ENCODE measurements around the gene TNIP2. TPM values are rescaled to one million over a fixed set of nuclear protein-coding genes. Genes with fewer than 3 reads are reported as not detected.

TNIP2 gene
- total and polyA plus RNA-seq, 2 of the 13 experiments (the other 11 are each of a cell fraction or from before 2014, with no cell fraction given): 25.6 to 38.0 TPM

DNA sequence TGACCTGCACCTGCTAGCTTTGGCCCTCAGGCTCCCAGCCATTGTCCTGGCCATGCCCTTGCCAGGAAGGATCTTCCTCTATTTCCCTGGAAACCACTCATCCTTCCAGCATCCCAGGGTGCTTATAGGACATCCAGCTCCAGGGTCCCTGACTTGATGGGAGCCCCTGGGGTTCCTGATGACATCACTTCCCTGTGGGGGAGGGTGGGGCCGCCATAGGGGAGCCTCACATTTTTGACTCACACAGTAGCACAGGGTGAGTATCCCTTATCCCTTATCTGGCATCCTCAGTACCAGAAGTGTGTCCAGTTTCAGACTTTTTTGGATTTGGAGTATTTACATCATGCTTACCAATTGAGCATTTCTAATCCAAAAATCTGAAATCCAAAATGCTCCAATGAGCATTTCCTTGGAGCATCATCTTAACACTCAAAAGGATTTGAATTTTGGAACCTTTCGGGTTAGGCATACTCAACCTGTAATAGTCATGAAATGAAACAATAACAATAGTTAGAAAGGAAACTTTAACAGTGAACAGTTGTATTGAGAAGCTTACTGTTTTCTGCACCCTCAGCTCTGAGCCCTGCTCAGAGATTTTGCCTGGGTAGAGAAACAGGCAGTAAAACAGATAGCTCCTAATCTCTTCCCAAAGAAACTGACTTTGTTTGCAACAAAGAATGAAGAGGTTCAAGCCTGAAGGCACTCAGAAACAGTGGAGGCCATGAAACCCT lies 22.1 kb downstream of the TNIP2 start:
- ATAC-seq: no peak
- Histone ChIP-seq H3K9me3 (ENCODE audit: low read length) (no peaks in the 10 kb centered on the region), H3K4me1 (ENCODE audit: insufficient read depth, low read length) (peaks cover 17% of the 10 kb centered on the region), H3K36me3 (replicated peaks in 1 of 2; ENCODE audit: control insufficient read depth in 1 of 2, insufficient read depth in 2 of 2, low read length in 2 of 2) (peaks cover 8 to 20% of the 10 kb centered on the region in 2 experiments; a peak in 4 of 5 replicates), H3K27me3 (ENCODE audit: control insufficient read depth in 1 of 2, insufficient read depth in 2 of 2, low read length in 2 of 2) (no peaks in the 10 kb centered on the region), H3K4me2 (ENCODE audit: low read depth, low read length) (no peak overlapping the region; the same call in 1 of the 2 replicates), H3K4me3 (replicated peaks in 1 of 3; ENCODE audit: insufficient read depth in 1 of 3, low read depth in 2 of 3, low read length in 3 of 3) (no peak overlapping the region), H2AFZ (ENCODE audit: low read length) (no peak overlapping the region), H3K9ac (ENCODE audit: insufficient read depth, low read depth, low read length) (peak overlapping the region; percentile 18; the same call in 1 of the 2 replicates), H3K79me2 (ENCODE audit: insufficient read depth, low read length) (no peaks in the 10 kb centered on the region), H3K27ac (ENCODE audit: extremely low read length, insufficient read depth, low read length) (peak overlapping the region; percentile 53), H4K20me1 (ENCODE audit: insufficient read depth, low read length) (no peaks in the 10 kb centered on the region)
- ChIA-PET POLR2A (interaction anchor here (1.0 to 1.1 kb wide), 2 partner anchors 60 to 67 kb away, joined by 3 to 4 read pairs; no protein-coding TSS in a partner anchor), CTCF (ENCODE audit: low intra/inter-chr PET ratio, low total read pairs) (no interaction called here)
- TF ChIP-seq, protein P1, sequence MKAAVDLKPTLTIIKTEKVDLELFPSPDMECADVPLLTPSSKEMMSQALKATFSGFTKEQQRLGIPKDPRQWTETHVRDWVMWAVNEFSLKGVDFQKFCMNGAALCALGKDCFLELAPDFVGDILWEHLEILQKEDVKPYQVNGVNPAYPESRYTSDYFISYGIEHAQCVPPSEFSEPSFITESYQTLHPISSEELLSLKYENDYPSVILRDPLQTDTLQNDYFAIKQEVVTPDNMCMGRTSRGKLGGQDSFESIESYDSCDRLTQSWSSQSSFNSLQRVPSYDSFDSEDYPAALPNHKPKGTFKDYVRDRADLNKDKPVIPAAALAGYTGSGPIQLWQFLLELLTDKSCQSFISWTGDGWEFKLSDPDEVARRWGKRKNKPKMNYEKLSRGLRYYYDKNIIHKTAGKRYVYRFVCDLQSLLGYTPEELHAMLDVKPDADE (CRISPR knock-in tag; IDR thresholded peaks at IDR 0.05): no peak
- TF ChIP-seq TCF7 (IDR thresholded peaks at IDR 0.05; ENCODE audit: low read depth) (no peak), RBM22 (optimal IDR thresholded peaks at IDR 0.05; ENCODE audit: low read length) (peak; percentile 76), GATAD1 (CRISPR knock-in tag; IDR thresholded peaks at IDR 0.05) (no peak), TCF12 (IDR thresholded peaks at IDR 0.05) (no peak), TCF12 (CRISPR knock-in tag; IDR thresholded peaks at IDR 0.05) (no peak), ZNF629 (CRISPR knock-in tag; conservative IDR thresholded peaks at IDR 0.05) (no peak), ZNF772 (CRISPR knock-in tag; IDR thresholded peaks at IDR 0.05) (no peak)
- FAIRE-seq: no peak
- intact Hi-C loops (cut with micrococcal nuclease; ENCODE audit: unreplicated experiment): loop anchor here (2.0 kb wide), 1 partner anchor 57 kb away; no protein-coding TSS in a partner anchor
- WGBS (ENCODE audit: low lambda C conversion rate): 98% methylated on average over 2 of the region's 2 CpGs
- in situ Hi-C loops (cut with HindIII; ENCODE audit: extremely low pct_ligation_motif_present, low pct_unique_long_range_greater_than_20kb): no loop called here
- DNase-seq (ENCODE audit: low spot score): no peak
- no TSS peak for BruUV-seq (replicated peaks)
